ENCODE data around the gene NT5C1B.
A peak's percentile ranks its signal among the peaks of the same experiment; 100 is the strongest.

The NT5C1B gene

GRCh38 chr2:18551169-18551568 is 38.2 kb downstream of the NT5C1B start:
- DNase-seq (ENCODE audit: low read depth), result no peak

- no peak for DNase-seq (ENCODE audit: low read depth)
Observed at GRCh38 chr2:18550433-18550832, 38.9 kb downstream of the NT5C1B start.

- no peak for DNase-seq (ENCODE audit: low read depth)
Observed at GRCh38 chr2:18549083-18549482, 40.3 kb downstream of the NT5C1B start.

- no peak for DNase-seq (ENCODE audit: low read depth)
Observed at GRCh38 chr2:18548621-18549020, 40.7 kb downstream of the NT5C1B start.

GRCh38 chr2:18546567-18546966 is 42.8 kb downstream of the NT5C1B start:
- no peak for DNase-seq (ENCODE audit: low read depth)

DNA sequence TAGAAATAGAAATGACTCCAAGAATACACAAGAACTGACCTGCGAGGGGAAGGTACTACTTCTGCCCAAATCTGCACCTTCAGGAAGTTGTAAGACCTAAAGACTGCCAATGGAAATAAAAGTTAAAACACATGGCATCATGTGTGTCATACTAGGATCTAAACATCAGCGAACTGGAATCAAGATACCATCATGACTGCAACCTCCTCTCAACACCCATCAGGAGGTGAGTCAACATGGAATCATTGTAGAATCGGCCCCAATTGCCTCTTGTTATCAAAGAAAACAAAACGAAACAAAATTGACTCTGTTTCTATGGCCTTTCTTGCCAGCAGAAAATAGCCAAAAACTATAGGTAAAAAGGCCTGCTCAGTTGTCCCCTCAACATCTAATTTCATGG is 44.0 kb downstream of the NT5C1B start:
- DNase-seq (ENCODE audit: low read depth), result no peak

- no peak for DNase-seq (ENCODE audit: low read depth)
Observed at GRCh38 chr2:18544171-18544570, 45.2 kb downstream of the NT5C1B start.

GRCh38 chr2:18540872-18541271 is 48.5 kb downstream of the NT5C1B start:
- DNase-seq (ENCODE audit: low read depth), result no peak

GRCh38 chr2:18536697-18537096 is 52.7 kb downstream of the NT5C1B start:
- no peak for DNase-seq (ENCODE audit: low read depth)

DNA sequence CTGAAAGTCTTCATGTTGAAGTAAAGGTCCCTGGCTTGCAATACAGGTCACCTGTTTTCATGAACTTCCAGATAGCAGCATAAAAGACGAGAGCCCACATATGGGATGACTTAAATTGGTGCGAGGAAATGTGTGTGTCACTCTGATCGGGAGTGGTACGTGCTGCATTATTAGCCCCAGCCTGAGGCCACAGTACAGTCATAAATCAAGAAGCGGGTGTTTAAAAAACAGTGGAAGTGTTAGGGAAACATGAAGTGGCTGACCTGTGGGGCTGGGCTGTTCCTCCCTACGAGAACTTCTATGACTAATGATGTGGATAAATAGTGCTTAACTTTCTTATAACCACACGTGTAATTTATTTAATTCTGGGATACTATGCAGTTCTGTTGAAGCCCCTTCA is 53.3 kb downstream of the NT5C1B start:
- DNase-seq (ENCODE audit: low read depth), result no peak

DNA sequence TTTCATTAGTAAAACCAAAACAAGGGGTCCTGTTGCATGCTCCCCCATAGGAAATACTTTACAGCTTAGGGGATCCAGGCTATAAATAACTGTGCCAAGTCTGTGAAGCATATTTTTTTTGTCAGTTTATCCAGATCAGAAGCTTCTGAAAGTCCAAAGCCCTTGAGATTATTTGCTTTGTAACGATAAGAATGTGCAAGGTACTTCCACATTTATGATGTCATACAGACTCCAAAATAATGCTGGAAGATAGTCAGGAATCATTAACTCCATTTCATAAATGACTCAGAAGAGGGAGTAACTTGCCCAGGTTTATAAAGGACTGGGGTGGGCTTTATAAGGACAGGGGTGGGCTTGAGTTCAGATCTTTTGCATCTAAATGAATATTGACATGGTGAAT is 58.2 kb downstream of the NT5C1B start:
- no peak for DNase-seq (ENCODE audit: low read depth)

- no peak for DNase-seq (ENCODE audit: low read depth)
Observed at GRCh38 chr2:18527822-18528221, 61.5 kb downstream of the NT5C1B start.

DNA sequence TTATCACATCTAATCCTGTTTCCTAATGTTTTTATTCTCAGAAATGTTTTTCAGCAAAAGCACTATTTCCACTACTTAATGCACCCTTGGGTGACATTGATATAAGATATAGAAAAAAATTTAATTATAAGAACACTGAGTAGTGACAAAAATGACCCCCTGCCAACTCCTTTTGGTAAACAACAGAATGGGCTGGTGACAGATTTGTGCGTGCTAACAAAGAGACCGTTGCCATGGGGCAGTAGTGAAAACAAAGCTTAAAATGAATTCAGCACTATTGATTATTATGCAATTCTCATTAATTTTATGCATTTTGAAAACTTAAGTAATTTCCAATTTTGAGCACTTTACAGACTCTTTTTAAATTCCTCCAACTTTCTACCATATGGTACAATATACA is 62.0 kb downstream of the NT5C1B start:
- no peak for DNase-seq (ENCODE audit: low read depth)

DNA sequence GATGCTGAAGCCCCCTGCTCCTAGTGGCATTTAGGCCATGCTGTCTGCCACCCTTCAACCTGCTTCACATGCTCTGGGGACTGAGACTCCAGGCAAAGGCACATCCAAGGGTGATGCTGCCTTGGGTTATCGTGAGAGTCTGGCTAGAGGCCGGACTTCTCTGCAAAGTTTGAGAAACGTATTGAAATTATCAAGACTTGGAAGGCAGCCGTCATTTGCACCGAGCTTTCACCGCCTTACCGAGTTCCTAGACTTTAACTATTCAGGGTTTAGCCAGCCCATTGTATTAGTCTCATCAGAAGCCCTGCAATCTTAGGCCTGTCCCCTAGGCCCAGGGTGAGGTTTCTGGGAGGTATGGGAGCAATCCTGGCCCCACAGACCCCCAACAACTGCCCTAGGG is 62.9 kb downstream of the NT5C1B start:
- DNase-seq (ENCODE audit: low read depth), result no peak

- DNase-seq (ENCODE audit: low read depth), result no peak
Observed at GRCh38 chr2:18525852-18526251, 63.5 kb downstream of the NT5C1B start.

- no peak for DNase-seq (ENCODE audit: low read depth)
Observed at GRCh38 chr2:18525236-18525635, 64.1 kb downstream of the NT5C1B start.

DNA sequence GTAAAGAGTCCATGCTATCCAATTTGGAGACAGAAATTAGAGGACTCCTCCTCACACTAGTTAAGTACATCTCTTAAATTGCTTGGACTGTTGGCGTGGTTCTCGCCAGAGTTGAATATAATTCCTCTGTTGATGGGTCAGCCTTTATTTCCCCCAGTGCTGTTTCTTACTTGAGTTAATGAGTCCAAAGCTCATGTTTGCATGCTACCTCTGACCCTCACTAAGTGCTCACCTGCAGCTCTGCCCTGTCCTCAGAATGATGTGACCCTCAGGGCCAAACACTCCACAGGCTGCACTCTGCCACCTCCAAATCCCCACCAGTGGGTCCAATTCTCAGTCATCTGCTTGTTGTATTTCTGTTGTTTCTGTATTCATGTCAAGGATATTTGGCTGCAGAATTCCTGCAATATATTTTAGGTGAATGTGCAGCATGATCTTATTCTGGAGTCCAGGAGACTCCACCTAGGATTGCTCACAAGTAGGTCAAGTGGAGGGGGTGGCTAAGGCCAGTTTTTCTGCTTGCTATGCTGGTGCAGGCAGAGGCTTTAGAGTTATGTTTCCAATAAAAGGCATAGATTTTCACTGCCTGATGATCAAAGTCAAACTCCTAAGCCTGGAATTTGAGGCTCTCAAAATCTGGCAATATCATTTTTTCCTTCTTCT is 66.8 kb downstream of the NT5C1B start:
- DNase-seq (ENCODE audit: low read depth), result no peak

DNA sequence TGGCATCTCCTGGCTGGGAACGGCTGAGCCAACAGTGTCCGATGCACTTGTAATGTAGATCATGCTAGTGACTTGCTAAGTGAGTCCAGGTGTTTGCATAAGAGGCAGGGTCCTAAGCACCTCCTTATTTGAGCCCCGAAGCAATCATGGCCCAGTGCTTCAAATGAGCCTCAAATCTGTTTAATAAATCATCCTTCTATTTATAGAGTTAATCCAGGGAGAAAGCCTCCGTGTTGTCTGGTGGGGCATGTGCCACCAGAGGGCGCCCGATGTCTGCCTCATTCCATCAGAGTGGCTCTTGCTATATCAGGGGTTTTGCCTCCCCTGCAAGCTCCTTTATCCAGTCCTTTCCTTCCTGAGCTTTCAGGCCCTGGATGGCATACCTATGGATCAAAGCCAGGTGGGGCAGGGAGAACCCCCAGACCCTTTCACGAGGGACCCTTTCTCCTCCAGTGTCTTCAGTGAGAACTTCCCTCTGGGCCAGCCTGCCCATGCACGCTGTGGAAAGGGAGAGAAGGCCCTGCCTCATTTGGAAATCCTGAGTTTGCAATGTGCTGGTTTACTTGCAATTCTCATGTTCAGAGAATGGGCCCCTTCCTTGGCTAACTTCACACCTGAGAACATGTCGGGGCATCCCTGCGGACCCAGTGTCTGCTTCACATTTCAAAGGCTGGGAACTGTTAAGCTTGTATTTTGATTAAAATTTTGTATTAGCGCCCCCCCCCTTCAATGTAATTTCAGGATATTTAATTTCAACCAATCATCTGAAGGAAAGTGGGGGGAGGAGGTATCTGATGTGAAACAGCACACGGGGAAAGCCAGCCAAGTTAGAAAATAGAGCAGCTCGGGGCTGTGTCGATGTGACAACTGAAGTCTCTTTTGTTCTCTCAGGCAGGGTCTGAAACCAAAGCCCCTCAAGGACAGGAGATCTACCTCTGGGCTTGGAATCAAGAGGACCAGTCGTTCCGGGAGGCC is 68.6 kb downstream of the NT5C1B start:
- DNase-seq (ENCODE audit: low read depth), result peak; percentile 77

- no peak for DNase-seq (ENCODE audit: low read depth)
Observed at GRCh38 chr2:18519914-18520450, 69.4 kb downstream of the NT5C1B start.

DNA sequence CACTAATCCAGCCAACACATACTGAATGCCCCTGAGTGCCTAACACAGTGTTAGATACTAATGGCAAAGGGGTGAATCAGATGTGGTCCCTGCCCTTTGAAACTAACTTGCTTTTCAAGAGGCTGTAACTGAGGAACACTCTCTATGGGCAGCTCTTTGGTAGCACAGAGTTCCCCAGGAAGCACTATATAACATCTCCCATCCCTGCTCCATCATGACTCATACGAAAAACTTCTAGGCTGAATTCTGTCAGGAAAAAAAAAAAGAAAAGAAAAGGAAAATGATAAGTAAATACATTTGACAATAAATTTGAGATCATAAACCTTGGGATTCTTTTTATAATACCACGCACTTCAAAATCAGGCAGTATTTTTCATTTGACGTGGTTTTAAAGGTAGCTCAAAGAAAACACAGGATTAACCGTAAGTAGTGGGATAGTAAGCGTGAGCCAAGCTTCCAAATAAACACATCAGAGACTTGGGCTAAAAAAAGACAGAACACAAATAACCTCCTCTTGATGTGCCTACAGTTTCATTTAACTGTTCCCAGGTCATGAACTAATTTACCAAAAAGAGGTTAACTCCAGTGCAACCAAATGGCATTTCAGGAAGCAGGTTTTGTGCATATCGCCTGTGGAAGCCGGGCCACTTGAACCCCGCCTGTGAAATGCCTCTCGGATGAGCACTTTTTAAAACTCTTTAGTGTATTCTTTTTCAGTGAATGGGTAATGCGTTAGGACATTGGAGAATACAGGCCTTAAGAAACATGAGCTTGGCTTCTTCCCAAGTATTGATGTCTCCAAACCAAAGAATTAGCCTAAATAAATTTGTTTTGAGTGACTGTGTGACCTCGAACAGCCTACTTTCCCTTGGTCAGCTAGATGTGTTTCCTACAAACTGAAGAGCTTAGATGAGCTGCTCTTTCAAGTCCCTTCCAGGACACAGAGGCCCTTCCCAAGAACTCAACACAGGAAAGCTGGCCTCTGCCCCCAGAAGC is 71.0 kb downstream of the NT5C1B start:
- DNase-seq (ENCODE audit: low read depth), result peak; percentile 47

DNA sequence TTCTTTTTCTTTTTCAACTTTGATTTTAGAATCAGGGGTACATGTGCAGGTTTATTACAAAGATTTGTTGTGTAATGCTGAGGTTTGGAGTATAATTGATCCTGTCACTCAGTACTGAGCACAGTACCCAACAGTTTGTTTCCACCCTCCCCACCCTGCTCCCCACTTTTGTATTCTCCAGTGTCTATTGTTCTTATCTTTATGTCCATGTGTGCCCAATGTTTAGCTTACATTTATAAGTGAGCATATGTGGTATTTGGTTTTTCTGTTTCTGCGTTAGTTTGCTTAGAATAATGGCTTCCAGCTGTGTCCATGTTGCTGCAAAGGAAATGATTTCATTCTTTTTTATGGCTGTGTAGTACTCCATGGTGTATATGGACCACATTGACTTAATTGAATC is 72.0 kb downstream of the NT5C1B start:
- DNase-seq (ENCODE audit: low read depth), result no peak

- no peak for DNase-seq (ENCODE audit: low read depth)
Observed at GRCh38 chr2:18516112-18516511, 73.3 kb downstream of the NT5C1B start.
